Subcutaneous abdominal adipose tissue (tissue), 5 donors: ENCODE data around the gene DUS1L.

Source experiments
- H3K27ac ChIP-seq: one replicate; pipeline ENCODE4 v1.7.0; 2013; ENCODE audit warnings: low read depth, mild to moderate bottlenecking, inconsistent platforms, low read length, moderate library complexity
- H3K27me3 ChIP-seq, 5 donors: one replicate each; pipeline ENCODE4 v1.7.0; 2013; ENCODE audit warnings: low read length in 5 of 5, inconsistent platforms in 1 of 5; ENCODE audit not compliant: control insufficient read depth in 5 of 5, insufficient read depth in 4 of 5
- H3K36me3 ChIP-seq, 5 donors: one replicate each; pipeline ENCODE4 v1.7.0; 2013; ENCODE audit warnings: low read length in 5 of 5; ENCODE audit not compliant: control insufficient read depth in 5 of 5, insufficient read depth in 5 of 5
- H3K4me1 ChIP-seq, 5 donors: one replicate each; pipeline ENCODE4 v1.7.0; 2013; ENCODE audit warnings: low read length in 5 of 5, mild to moderate bottlenecking in 3 of 5, moderate library complexity in 1 of 5; ENCODE audit not compliant: control insufficient read depth in 5 of 5, insufficient read depth in 5 of 5
- H3K4me3 ChIP-seq, 5 donors: one replicate each; pipeline ENCODE4 v1.7.0; 2013; ENCODE audit warnings: low read length in 5 of 5, low read depth in 1 of 5
- H3K9ac ChIP-seq, 5 donors: one replicate each; pipeline ENCODE4 v1.7.0; 2013; ENCODE audit warnings: low read length in 5 of 5, mild to moderate bottlenecking in 4 of 5, moderate library complexity in 3 of 5
- H3K9me3 ChIP-seq, 5 donors: one replicate each; pipeline ENCODE4 v1.7.0; 2013; ENCODE audit warnings: low read length in 5 of 5; ENCODE audit not compliant: control insufficient read depth in 5 of 5
- donor health status: healthy.
- donor health status: healthy.
- donor health status: healthy.
- donor health status: healthy.
- donor health status: healthy.

DUS1L gene

GRCh38 chr17:82065638-82066303 is at the start of gene DUS1L:
Gene DUS1L, minus strand, starts transcription at chr17:82065804. Its CDS starts 745 bp downstream, at chr17:82065059.
- Histone ChIP-seq H3K4me1 (peaks cover 0 to 32% (median 30%) of the 10 kb centered on the region in 5 donors), H3K27me3 (no peaks in the 10 kb centered on the region), H3K27ac (peak within 1 kb of the TSS; percentile 54), H3K4me3 (peak within 1 kb of the TSS; percentile 56 to 84 (median 79)), H3K36me3 (peaks cover 0 to 33% (median 28%) of the 10 kb centered on the region in 5 donors), H3K9ac (peak within 1 kb of the TSS; percentile 56 to 99 (median 94)), H3K9me3 (no peaks in the 10 kb centered on the region)

- H3K4me1 ChIP-seq = peaks cover 0 to 15% (median 0%) of the 10 kb centered on the region in 5 donors
- H3K9ac ChIP-seq = no peak overlapping the region
- H3K36me3 ChIP-seq = peaks cover 0 to 12% (median 0%) of the 10 kb centered on the region in 5 donors
- no peaks in the 10 kb centered on the region for H3K9me3 ChIP-seq
- no peak overlapping the region for H3K4me3 ChIP-seq
- no peaks in the 10 kb centered on the region for H3K27me3 ChIP-seq
- no peak overlapping the region for H3K27ac ChIP-seq
These were observed 49.3 kb upstream of the DUS1L start for GRCh38 chr17:82114872-82115271.

GRCh38 chr17:82114447-82114846 is 48.8 kb upstream of the DUS1L start:
- Histone ChIP-seq H3K27me3 (no peaks in the 10 kb centered on the region), H3K27ac (no peak overlapping the region), H3K36me3 (peaks cover 0 to 12% (median 0%) of the 10 kb centered on the region in 5 donors), H3K4me1 (peaks cover 0 to 15% (median 0%) of the 10 kb centered on the region in 5 donors), H3K9ac (no peak overlapping the region), H3K4me3 (no peak overlapping the region), H3K9me3 (no peaks in the 10 kb centered on the region)

GRCh38 chr17:82113941-82114340 is 48.3 kb upstream of the DUS1L start:
- H3K4me1 ChIP-seq = peaks cover 0 to 15% (median 0%) of the 10 kb centered on the region in 5 donors
- H3K4me3 ChIP-seq = no peak overlapping the region
- H3K27me3 ChIP-seq = no peaks in the 10 kb centered on the region
- no peak overlapping the region for H3K9ac ChIP-seq
- H3K9me3 ChIP-seq = no peaks in the 10 kb centered on the region
- H3K27ac ChIP-seq = no peak overlapping the region
- peaks cover 0 to 12% (median 0%) of the 10 kb centered on the region in 5 donors for H3K36me3 ChIP-seq

- H3K27ac ChIP-seq = no peak overlapping the region
These were observed 47.8 kb upstream of the DUS1L start for GRCh38 chr17:82113422-82113821.

GRCh38 chr17:82112914-82113311 is 47.3 kb upstream of the DUS1L start:
- no peak overlapping the region for H3K4me3 ChIP-seq
- H3K9me3 ChIP-seq = no peaks in the 10 kb centered on the region
- H3K4me1 ChIP-seq = peaks cover 0 to 20% (median 3%) of the 10 kb centered on the region in 5 donors
- H3K27ac ChIP-seq = peak overlapping the region; percentile 41
- no peaks in the 10 kb centered on the region for H3K27me3 ChIP-seq
- H3K36me3 ChIP-seq = peaks cover 0 to 12% (median 0%) of the 10 kb centered on the region in 5 donors
- peak overlapping the region in 1 of 5 donors; percentile 0 for H3K9ac ChIP-seq

More at GRCh38 chr17:82113422-82113821, 47.8 kb upstream of the DUS1L start:
- H3K9ac ChIP-seq = no peak overlapping the region
- no peaks in the 10 kb centered on the region for H3K27me3 ChIP-seq
- no peak overlapping the region for H3K4me3 ChIP-seq
- H3K36me3 ChIP-seq = peaks cover 0 to 12% (median 0%) of the 10 kb centered on the region in 5 donors
- H3K9me3 ChIP-seq = no peaks in the 10 kb centered on the region
- H3K4me1 ChIP-seq = peaks cover 0 to 15% (median 0%) of the 10 kb centered on the region in 5 donors

- peaks cover 0 to 26% (median 9%) of the 10 kb centered on the region in 5 donors for H3K4me1 ChIP-seq
- peak overlapping the region; percentile 41 for H3K27ac ChIP-seq
- peak overlapping the region in 1 of 5 donors; percentile 0 for H3K9ac ChIP-seq
These were observed 46.7 kb upstream of the DUS1L start for GRCh38 chr17:82112181-82112913.

GRCh38 chr17:82110298-82110697 is 44.7 kb upstream of the DUS1L start:
- Histone ChIP-seq H3K4me3 (no peak overlapping the region), H3K27ac (no peak overlapping the region), H3K9me3 (no peaks in the 10 kb centered on the region), H3K27me3 (no peaks in the 10 kb centered on the region), H3K36me3 (peaks cover 0 to 12% (median 0%) of the 10 kb centered on the region in 5 donors), H3K9ac (no peak overlapping the region), H3K4me1 (peaks cover 11 to 46% (median 29%) of the 10 kb centered on the region in 5 donors)

More at GRCh38 chr17:82112181-82112913, 46.7 kb upstream of the DUS1L start:
- Histone ChIP-seq H3K9me3 (no peaks in the 10 kb centered on the region), H3K4me3 (no peak overlapping the region), H3K36me3 (peaks cover 0 to 12% (median 0%) of the 10 kb centered on the region in 5 donors), H3K27me3 (no peaks in the 10 kb centered on the region)

- H3K27me3 ChIP-seq = no peaks in the 10 kb centered on the region
- H3K27ac ChIP-seq = no peak overlapping the region
- H3K9me3 ChIP-seq = no peaks in the 10 kb centered on the region
- peaks cover 0 to 12% (median 0%) of the 10 kb centered on the region in 5 donors for H3K36me3 ChIP-seq
- H3K9ac ChIP-seq = no peak overlapping the region
- H3K4me3 ChIP-seq = no peak overlapping the region
- peaks cover 14 to 58% (median 39%) of the 10 kb centered on the region in 5 donors for H3K4me1 ChIP-seq
These were observed 43.4 kb upstream of the DUS1L start for GRCh38 chr17:82108961-82109475.
